Middle frontal gyrus (tissue), 1 donor: ENCODE results near the gene PLCB4.
"Not testable (repeated sequence)": the region's sequence is repeated elsewhere in the genome, so short reads cannot be mapped to it uniquely, and the experiment has no call there.

Experiments
- DNase-seq: peaks from one replicate; pipeline ENCODE4 v3.0.0-alpha.2; 2015; ENCODE audit warnings: low spot score; ENCODE audit errors: extremely low spot score

The PLCB4 gene

GRCh38 chr20:9141070-9141469, 72.2 kb downstream of the PLCB4 start:
- no peak for DNase-seq

- DNase-seq, result no peak
These were observed 73.0 kb downstream of the PLCB4 start for GRCh38 chr20:9141921-9142320.

GRCh38 chr20:9142809-9143208, 73.9 kb downstream of the PLCB4 start:
- no peak for DNase-seq

- DNase-seq, result no peak
These were observed 75.0 kb downstream of the PLCB4 start for GRCh38 chr20:9143926-9144325.

GRCh38 chr20:9144643-9145042, 75.8 kb downstream of the PLCB4 start:
- no peak for DNase-seq

GRCh38 chr20:9145142-9145541, 76.3 kb downstream of the PLCB4 start:
- DNase-seq, result no peak

GRCh38 chr20:9146649-9147048, 77.8 kb downstream of the PLCB4 start:
- no peak for DNase-seq

GRCh38 chr20:9147547-9148024, 78.7 kb downstream of the PLCB4 start:
- DNase-seq, result no peak

GRCh38 chr20:9148291-9148690, 79.4 kb downstream of the PLCB4 start:
- no peak for DNase-seq

- no peak for DNase-seq
These were observed 80.2 kb downstream of the PLCB4 start for GRCh38 chr20:9149087-9149486.

- no peak for DNase-seq
These were observed 80.9 kb downstream of the PLCB4 start for GRCh38 chr20:9149796-9150195.

- DNase-seq, result peak; percentile 41
These were observed 81.8 kb downstream of the PLCB4 start for GRCh38 chr20:9150679-9151078.

GRCh38 chr20:9152139-9152538, 83.3 kb downstream of the PLCB4 start:
- not testable (repeated sequence) for DNase-seq

GRCh38 chr20:9154464-9155024, 85.7 kb downstream of the PLCB4 start:
- no peak for DNase-seq

- DNase-seq, result no peak
These were observed 87.8 kb downstream of the PLCB4 start for GRCh38 chr20:9156529-9157280.

- no peak for DNase-seq
These were observed 91.4 kb downstream of the PLCB4 start for GRCh38 chr20:9160331-9160730.

GRCh38 chr20:9160757-9161156, 91.9 kb downstream of the PLCB4 start:
- DNase-seq, result no peak

- DNase-seq, result no peak
These were observed 92.4 kb downstream of the PLCB4 start for GRCh38 chr20:9161311-9161710.

GRCh38 chr20:9163251-9163650, 94.4 kb downstream of the PLCB4 start:
- no peak for DNase-seq

GRCh38 chr20:9163995-9164394, 95.1 kb downstream of the PLCB4 start:
- DNase-seq, result no peak

GRCh38 chr20:9165261-9165660, 96.4 kb downstream of the PLCB4 start:
- DNase-seq, result no peak

- no peak for DNase-seq
These were observed 97.4 kb downstream of the PLCB4 start for GRCh38 chr20:9166153-9166780.

- no peak for DNase-seq
These were observed 100.5 kb downstream of the PLCB4 start for GRCh38 chr20:9169409-9169808.
